PFSK-1 (cell line): ENCODE results near the gene ERAP2.

Source experiments
- FOXP2 ChIP-seq: optimal IDR thresholded peaks from 2 replicates; pipeline ENCODE3; 2011; ENCODE audit warnings: borderline replicate concordance, control low read depth, inconsistent platforms; ENCODE audit not compliant: insufficient read depth; ENCODE audit errors: extremely low read length, extremely low read depth
- POLR2AphosphoS5 ChIP-seq: IDR thresholded peaks from 2 replicates; pipeline ENCODE4 v1.6.1; 2012; ENCODE audit warnings: low read depth, mild to moderate bottlenecking, control low read depth, low read length, moderate library complexity
- SIN3A ChIP-seq: IDR thresholded peaks from 2 replicates; pipeline ENCODE4 v1.6.1; 2012; ENCODE audit warnings: mild to moderate bottlenecking, low read length, moderate library complexity, borderline replicate concordance; ENCODE audit not compliant: insufficient read depth
- TAF1 ChIP-seq: IDR thresholded peaks from 2 replicates; pipeline ENCODE4 v1.6.1; 2012; ENCODE audit warnings: low read length, control low read depth, borderline replicate concordance; ENCODE audit not compliant: insufficient read depth
- TF ChIP-seq, protein P1 (sequence below), 2 experiments: IDR thresholded peaks; 2 replicates each; pipeline versions ENCODE4 v1.6.1 to v1.8.0; 2011 to 2012; ENCODE audit warnings: low read depth in 2 of 2, low read length in 2 of 2, control low read depth in 1 of 2, inconsistent platforms in 1 of 2, mild to moderate bottlenecking in 1 of 2, moderate library complexity in 1 of 2; ENCODE audit not compliant: insufficient read depth in 1 of 2

The ERAP2 gene

DNA sequence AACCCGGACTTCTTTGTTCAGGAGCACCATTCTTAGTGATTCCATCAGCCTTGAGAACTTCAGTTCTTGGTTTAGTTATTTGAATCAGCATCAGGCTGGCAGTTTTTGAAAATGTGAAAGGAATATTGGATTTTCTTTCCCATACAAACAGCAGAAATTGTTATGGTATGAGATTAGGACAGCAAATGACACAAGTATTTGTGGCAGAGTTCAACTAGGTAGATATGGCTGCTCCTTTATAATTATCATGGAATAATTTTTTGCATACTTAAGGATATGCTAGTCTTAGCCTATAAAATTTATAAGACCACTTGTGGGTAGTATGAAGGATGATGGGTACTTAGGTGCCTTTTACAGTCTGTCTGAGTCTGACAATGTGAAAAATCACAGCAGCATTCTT, 25.5 kb downstream of the ERAP2 start:
- TF ChIP-seq SIN3A: no peak
- no peak for TF ChIP-seq POLR2AphosphoS5
- TF ChIP-seq, protein P1, sequence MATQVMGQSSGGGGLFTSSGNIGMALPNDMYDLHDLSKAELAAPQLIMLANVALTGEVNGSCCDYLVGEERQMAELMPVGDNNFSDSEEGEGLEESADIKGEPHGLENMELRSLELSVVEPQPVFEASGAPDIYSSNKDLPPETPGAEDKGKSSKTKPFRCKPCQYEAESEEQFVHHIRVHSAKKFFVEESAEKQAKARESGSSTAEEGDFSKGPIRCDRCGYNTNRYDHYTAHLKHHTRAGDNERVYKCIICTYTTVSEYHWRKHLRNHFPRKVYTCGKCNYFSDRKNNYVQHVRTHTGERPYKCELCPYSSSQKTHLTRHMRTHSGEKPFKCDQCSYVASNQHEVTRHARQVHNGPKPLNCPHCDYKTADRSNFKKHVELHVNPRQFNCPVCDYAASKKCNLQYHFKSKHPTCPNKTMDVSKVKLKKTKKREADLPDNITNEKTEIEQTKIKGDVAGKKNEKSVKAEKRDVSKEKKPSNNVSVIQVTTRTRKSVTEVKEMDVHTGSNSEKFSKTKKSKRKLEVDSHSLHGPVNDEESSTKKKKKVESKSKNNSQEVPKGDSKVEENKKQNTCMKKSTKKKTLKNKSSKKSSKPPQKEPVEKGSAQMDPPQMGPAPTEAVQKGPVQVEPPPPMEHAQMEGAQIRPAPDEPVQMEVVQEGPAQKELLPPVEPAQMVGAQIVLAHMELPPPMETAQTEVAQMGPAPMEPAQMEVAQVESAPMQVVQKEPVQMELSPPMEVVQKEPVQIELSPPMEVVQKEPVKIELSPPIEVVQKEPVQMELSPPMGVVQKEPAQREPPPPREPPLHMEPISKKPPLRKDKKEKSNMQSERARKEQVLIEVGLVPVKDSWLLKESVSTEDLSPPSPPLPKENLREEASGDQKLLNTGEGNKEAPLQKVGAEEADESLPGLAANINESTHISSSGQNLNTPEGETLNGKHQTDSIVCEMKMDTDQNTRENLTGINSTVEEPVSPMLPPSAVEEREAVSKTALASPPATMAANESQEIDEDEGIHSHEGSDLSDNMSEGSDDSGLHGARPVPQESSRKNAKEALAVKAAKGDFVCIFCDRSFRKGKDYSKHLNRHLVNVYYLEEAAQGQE (IDR thresholded peaks at IDR 0.05; ENCODE audit: insufficient read depth in 1 of 2, low read depth in 2 of 2, low read length in 2 of 2): no peak
- TF ChIP-seq TAF1: no peak
- TF ChIP-seq FOXP2: no peak

DNA sequence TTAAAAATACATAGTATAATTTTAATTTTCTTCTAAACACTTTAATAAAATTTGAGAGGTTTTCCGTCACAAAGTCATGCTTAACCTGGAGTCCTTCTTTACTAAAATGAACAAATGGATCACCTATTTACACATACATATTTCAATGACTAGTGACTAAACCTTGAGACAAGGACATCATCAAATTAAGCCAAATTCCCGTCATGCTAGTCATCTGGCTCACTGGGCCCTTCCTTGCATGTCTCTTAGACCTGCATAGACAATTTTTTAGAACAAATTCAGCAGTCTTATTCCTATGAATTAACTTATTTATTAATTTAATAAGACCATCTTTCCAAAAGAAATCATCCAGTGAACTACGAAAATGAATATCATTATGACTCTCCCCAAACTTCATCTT, 26.6 kb downstream of the ERAP2 start:
- TF ChIP-seq TAF1 (no peak), POLR2AphosphoS5 (no peak), SIN3A (no peak), FOXP2 (no peak)
- TF ChIP-seq, protein P1 (IDR thresholded peaks at IDR 0.05; ENCODE audit: insufficient read depth in 1 of 2, low read depth in 2 of 2, low read length in 2 of 2): no peak

GRCh38 chr5:96903300-96903699, 27.0 kb downstream of the ERAP2 start:
- no peak for TF ChIP-seq POLR2AphosphoS5
- TF ChIP-seq SIN3A: no peak
- no peak for TF ChIP-seq TAF1
- no peak for TF ChIP-seq FOXP2
- TF ChIP-seq, protein P1 (IDR thresholded peaks at IDR 0.05; ENCODE audit: insufficient read depth in 1 of 2, low read depth in 2 of 2, low read length in 2 of 2): no peak

GRCh38 chr5:96904054-96904931, 28.0 kb downstream of the ERAP2 start:
- TF ChIP-seq, protein P1 (IDR thresholded peaks at IDR 0.05; ENCODE audit: insufficient read depth in 1 of 2, low read depth in 2 of 2, low read length in 2 of 2): no peak
- TF ChIP-seq TAF1 (no peak), POLR2AphosphoS5 (no peak), SIN3A (no peak), FOXP2 (no peak)
